ENCODE measurements around the gene DNAH1. TPM values are rescaled to one million over a fixed set of nuclear protein-coding genes. Genes with fewer than 3 reads are reported as not detected.

Gene DNAH1
- total RNA-seq, 1 experiment from 2014 or later, result 2.4 TPM

- DNase-seq (ENCODE audit: low read depth, low spot score), result no peak
These were observed 63.9 kb downstream of the DNAH1 start for GRCh38 chr3:52380023-52380422.

GRCh38 chr3:52381623-52382022 is 65.5 kb downstream of the DNAH1 start:
- ChIA-PET POLR2A (no interaction called here), CTCF (no interaction called here)
- no TSS peak for BruUV-seq (replicated peaks)
- ATAC-seq, result no peak
- no peak for DNase-seq (ENCODE audit: low read depth, low spot score)
- in situ Hi-C loops (cut with HindIII; ENCODE audit: low pct_unique_long_range_greater_than_20kb, low sequenced_read_pairs) (no loop called here), intact Hi-C loops (cut with micrococcal nuclease; ENCODE audit: unreplicated experiment) (no loop called here)
- H3K4me1 ChIP-seq (ENCODE audit: control insufficient read depth, insufficient read depth, low read length), result no peaks in the 10 kb centered on the region
- H3K27me3 ChIP-seq (ENCODE audit: control insufficient read depth, insufficient read depth, low read length), result no peaks in the 10 kb centered on the region
- no peaks in the 10 kb centered on the region for H3K9me3 ChIP-seq (ENCODE audit: control insufficient read depth, insufficient read depth, low read depth, low read length)
- H3K27ac ChIP-seq (ENCODE audit: low read length), result no peak overlapping the region
- no peak overlapping the region for H3K4me3 ChIP-seq (ENCODE audit: low read depth in 2 of 2, low read length in 2 of 2)
- TF ChIP-seq POLR2AphosphoS5 (IDR thresholded peaks at IDR 0.05; ENCODE audit: low read depth, low read length), result no peak
- no peak for TF ChIP-seq CTCF (IDR thresholded peaks at IDR 0.05)
- TF ChIP-seq REST (IDR thresholded peaks at IDR 0.05; ENCODE audit: insufficient read depth in 1 of 2, low read depth in 2 of 2, low read length in 1 of 2), result no peak
- TF ChIP-seq SIN3A (IDR thresholded peaks at IDR 0.05; ENCODE audit: borderline replicate concordance, insufficient read depth, low read depth, low read length), result no peak
- no peak for TF ChIP-seq TCF7L2 (IDR thresholded peaks at IDR 0.05; ENCODE audit: low read depth, low read length)
- no peaks in the 10 kb centered on the region for H3K36me3 ChIP-seq (ENCODE audit: control insufficient read depth, insufficient read depth, low read length)

More at GRCh38 chr3:52380023-52380422, 63.9 kb downstream of the DNAH1 start:
- BruUV-seq (replicated peaks), result no TSS peak
- POLR2A ChIA-PET, result interaction anchor here (0.5 to 0.9 kb wide), 2 partner anchors 11 to 585 kb away, joined by 3 to 4 read pairs; no protein-coding TSS in a partner anchor
- H3K4me3 ChIP-seq (ENCODE audit: low read depth in 2 of 2, low read length in 2 of 2), result no peak overlapping the region
- no peak for TF ChIP-seq TCF7L2 (IDR thresholded peaks at IDR 0.05; ENCODE audit: low read depth, low read length)
- no peak for TF ChIP-seq CTCF (IDR thresholded peaks at IDR 0.05)
- TF ChIP-seq REST (IDR thresholded peaks at IDR 0.05; ENCODE audit: insufficient read depth in 1 of 2, low read depth in 2 of 2, low read length in 1 of 2), result no peak
- TF ChIP-seq SIN3A (IDR thresholded peaks at IDR 0.05; ENCODE audit: borderline replicate concordance, insufficient read depth, low read depth, low read length), result no peak
- CTCF ChIA-PET, result interaction anchor here (0.6 kb wide), 1 partner anchor 163 kb away, joined by 3 read pairs; no protein-coding TSS in a partner anchor
- intact Hi-C loops (cut with micrococcal nuclease; ENCODE audit: unreplicated experiment) (no loop called here), in situ Hi-C loops (cut with HindIII; ENCODE audit: low pct_unique_long_range_greater_than_20kb, low sequenced_read_pairs) (no loop called here)
- ATAC-seq, result no peak
- no peak overlapping the region for H3K27ac ChIP-seq (ENCODE audit: low read length)
- H3K27me3 ChIP-seq (ENCODE audit: control insufficient read depth, insufficient read depth, low read length), result no peaks in the 10 kb centered on the region
- no peaks in the 10 kb centered on the region for H3K4me1 ChIP-seq (ENCODE audit: control insufficient read depth, insufficient read depth, low read length)
- H3K36me3 ChIP-seq (ENCODE audit: control insufficient read depth, insufficient read depth, low read length), result no peaks in the 10 kb centered on the region
- H3K9me3 ChIP-seq (ENCODE audit: control insufficient read depth, insufficient read depth, low read depth, low read length), result no peaks in the 10 kb centered on the region

All from Panc1 (cell line).